ENCODE results near the gene SUFU. TPM values are rescaled to one million over a fixed set of nuclear protein-coding genes. Genes with fewer than 3 reads are reported as not detected.

SUFU gene
- total and polyA plus RNA-seq, 2 of the 8 experiments (the other 6 are each of a cell fraction or from before 2014, with no cell fraction given): 7.0 to 10.8 TPM

GRCh38 chr10:102657984-102658724 lies 154.4 kb downstream of the SUFU start:
- Histone ChIP-seq H3K14ac (ENCODE audit: insufficient read length) (no peak overlapping the region), H4K91ac (replicated peaks; ENCODE audit: insufficient read length, low read length) (no peak overlapping the region), H2BK12ac (ENCODE audit: low read depth, low read length) (no peak overlapping the region), H3K56ac (replicated peaks; ENCODE audit: insufficient read length, low read depth, low read length) (no peak overlapping the region), H3K23ac (ENCODE audit: insufficient read length) (no peak overlapping the region), H4K5ac (ENCODE audit: insufficient read length, low read depth, low read length) (no peak overlapping the region), H3K9ac (replicated peaks in 1 of 4; ENCODE audit: extremely low read depth in 1 of 4, low read depth in 3 of 4, low read length in 3 of 4) (no peak overlapping the region), H2BK5ac (ENCODE audit: low read depth, low read length) (no peak overlapping the region), H3K4me1 (replicated peaks in 1 of 4; ENCODE audit: control insufficient read depth in 3 of 4, insufficient read depth in 4 of 4, low read length in 3 of 4) (peaks cover 0 to 12% (median 7%) of the 10 kb centered on the region in 4 experiments; a peak in 5 of 7 replicates), H4K8ac (ENCODE audit: extremely low read depth, insufficient read depth, low read length) (no peak overlapping the region), H3K23me2 (ENCODE audit: low read depth, low read length) (no peaks in the 10 kb centered on the region), H4K20me1 (replicated peaks in 1 of 2; ENCODE audit: control insufficient read depth in 1 of 2, insufficient read depth in 2 of 2, low read length in 2 of 2) (peaks cover 0 to 3% of the 10 kb centered on the region in 2 experiments), H2AK5ac (ENCODE audit: low read depth, low read length) (no peak overlapping the region), H3K18ac (ENCODE audit: extremely low read depth, low read length) (no peak overlapping the region), H3K79me1 (ENCODE audit: low read depth, low read length) (0 out of 2 replicates have a peak, but pooled peaks cover 2% of the 10 kb centered on the region), H3K27me3 (replicated peaks in 1 of 4; ENCODE audit: control insufficient read depth in 3 of 4, extremely low read depth in 1 of 4, insufficient read depth in 3 of 4, low read length in 3 of 4) (no peaks in the 10 kb centered on the region), H2BK120ac (replicated peaks; ENCODE audit: low read depth, low read length) (no peak overlapping the region), H3K9me3 (ENCODE audit: insufficient read depth in 2 of 2, low read depth in 1 of 2, low read length in 1 of 2) (no peaks in the 10 kb centered on the region), H3K79me2 (ENCODE audit: control insufficient read depth in 1 of 2, insufficient read depth in 2 of 2, low read length in 2 of 2) (peaks cover 0 to 8% of the 10 kb centered on the region in 2 experiments; a peak in 2 of 4 replicates), H3K27ac (ENCODE audit: low read depth, low read length) (no peak overlapping the region), H2AFZ (ENCODE audit: low read length) (no peak overlapping the region), H3K4me3 (ENCODE audit: extremely low read depth in 1 of 4, insufficient read depth in 2 of 4, low read depth in 3 of 4, low read length in 4 of 4) (no peak overlapping the region), H3K4me2 (ENCODE audit: insufficient read depth in 1 of 2, low read depth in 2 of 2, low read length in 2 of 2) (no peak overlapping the region), H2BK20ac (ENCODE audit: low read length) (no peak overlapping the region), H3K4ac (replicated peaks; ENCODE audit: insufficient read length, low read depth, low read length) (no peak overlapping the region), H3K36me3 (ENCODE audit: control insufficient read depth in 2 of 4, insufficient read depth in 4 of 4, low read length in 3 of 4) (peaks cover 7 to 22% (median 11%) of the 10 kb centered on the region in 4 experiments; a peak in 5 of 8 replicates), H2BK15ac (ENCODE audit: low read length) (no peak overlapping the region)
- WGBS, 2 experiments (ENCODE audit: extremely low coverage in 1 of 2, insufficient coverage in 1 of 2, insufficient read length in 1 of 2, insufficient replicate concordance in 2 of 2, low coverage in 1 of 2, low lambda C conversion rate in 2 of 2, missing lambda C conversion rate in 1 of 2): 91% methylated on average over 13 of the region's 13 CpGs; no CpG with 5 or more reads in 1 of the 2 experiments
- no peak for FAIRE-seq
- POLR2A ChIA-PET (ENCODE audit: partially characterized antibody): interaction anchor here (0.6 to 6.5 kb wide), 9 partner anchors 8 to 1078 kb away, joined by 3 to 39 read pairs (median 3); partner anchors contain the start of genes C10orf95, NOLC1 and TRIM8
- CTCF ChIA-PET (ENCODE audit: partially characterized antibody): interaction anchor here (0.7 to 13.0 kb wide), 10 partner anchors 9 to 308 kb away, joined by 3 to 145 read pairs (median 4); partner anchors contain the start of gene TRIM8
- DNase-seq (ENCODE audit: low read depth in 1 of 2, low spot score in 2 of 2): no peak

Data from H1 (cell line).